Nephron progenitor cell (in vitro differentiated cells): ENCODE data around the gene CDH15.

ENCODE experiments used
- DNase-seq: peaks from one replicate; pipeline ENCODE4 v3.0.0; 2021
- H3K27ac Mint-ChIP-seq: 2 replicates; pipeline ENCODE4 v1.8.0; 2021; ENCODE audit warnings: mild to moderate bottlenecking, moderate library complexity, mixed read lengths
- H3K27me3 Mint-ChIP-seq: 2 replicates; pipeline ENCODE4 v1.8.0; 2021; ENCODE audit warnings: mild to moderate bottlenecking, low read depth, mixed read lengths; ENCODE audit not compliant: poor library complexity
- H3K36me3 Mint-ChIP-seq: 2 replicates; pipeline ENCODE4 v1.8.0; 2021; ENCODE audit warnings: low read depth, mixed read lengths
- H3K4me1 Mint-ChIP-seq: 2 replicates; pipeline ENCODE4 v1.8.0; 2021; ENCODE audit warnings: mixed read lengths
- H3K4me3 Mint-ChIP-seq: 2 replicates; pipeline ENCODE4 v1.8.0; 2021; ENCODE audit warnings: mild to moderate bottlenecking, moderate library complexity, mixed read lengths
- H3K9me3 Mint-ChIP-seq: 2 replicates; pipeline ENCODE4 v1.8.0; 2021; ENCODE audit warnings: mild to moderate bottlenecking, moderate library complexity, mixed read lengths
- CTCF ChIP-seq: fragments of 200-600 bp; sonication (generic); IDR thresholded peaks from 2 replicates; pipeline ENCODE4 v1.5.0; 2021; ENCODE audit warnings: antibody characterized with exemption

The CDH15 gene

GRCh38 chr16:89152831-89153700 is 18.5 kb upstream of the CDH15 start:
- H3K4me1 Mint-ChIP-seq = peaks cover 13% of the 10 kb centered on the region
- H3K27me3 Mint-ChIP-seq = no peaks in the 10 kb centered on the region
- peaks cover 11% of the 10 kb centered on the region for H3K9me3 Mint-ChIP-seq
- peaks cover 37% of the 10 kb centered on the region for H3K36me3 Mint-ChIP-seq
- H3K4me3 Mint-ChIP-seq = no peak overlapping the region
- no peak overlapping the region for H3K27ac Mint-ChIP-seq
- no peak for TF ChIP-seq CTCF
- DNase-seq = no peak

GRCh38 chr16:89153848-89154271 is 17.7 kb upstream of the CDH15 start:
- Mint-ChIP-seq H3K4me1 (peaks cover 13% of the 10 kb centered on the region), H3K27me3 (peaks cover 5% of the 10 kb centered on the region), H3K27ac (no peak overlapping the region), H3K36me3 (peaks cover 29% of the 10 kb centered on the region), H3K4me3 (no peak overlapping the region), H3K9me3 (peaks cover 7% of the 10 kb centered on the region)
- no peak for DNase-seq
- no peak for TF ChIP-seq CTCF

- no peak for DNase-seq
- H3K4me1 Mint-ChIP-seq = peaks cover 13% of the 10 kb centered on the region
Measured at GRCh38 chr16:89154390-89155183, 17.0 kb upstream of the CDH15 start.

GRCh38 chr16:89155184-89155679 is 16.3 kb upstream of the CDH15 start:
- Mint-ChIP-seq H3K27ac (no peak overlapping the region), H3K4me1 (peaks cover 13% of the 10 kb centered on the region), H3K27me3 (peaks cover 7% of the 10 kb centered on the region), H3K9me3 (no peaks in the 10 kb centered on the region), H3K36me3 (peaks cover 15% of the 10 kb centered on the region), H3K4me3 (no peak overlapping the region)
- no peak for TF ChIP-seq CTCF
- DNase-seq = no peak

More at GRCh38 chr16:89154390-89155183, 17.0 kb upstream of the CDH15 start:
- H3K4me3 Mint-ChIP-seq = no peak overlapping the region
- H3K36me3 Mint-ChIP-seq = peaks cover 22% of the 10 kb centered on the region
- TF ChIP-seq CTCF = no peak
- no peaks in the 10 kb centered on the region for H3K9me3 Mint-ChIP-seq
- peaks cover 7% of the 10 kb centered on the region for H3K27me3 Mint-ChIP-seq
- H3K27ac Mint-ChIP-seq = no peak overlapping the region

- Mint-ChIP-seq H3K9me3 (no peaks in the 10 kb centered on the region), H3K27ac (no peak overlapping the region), H3K36me3 (peaks cover 9% of the 10 kb centered on the region), H3K4me1 (peaks cover 13% of the 10 kb centered on the region), H3K27me3 (peaks cover 7% of the 10 kb centered on the region), H3K4me3 (no peak overlapping the region)
- DNase-seq = no peak
- no peak for TF ChIP-seq CTCF
Measured at GRCh38 chr16:89155851-89156739, 15.5 kb upstream of the CDH15 start.
